Neural progenitor cell (in vitro differentiated cells): ENCODE measurements around the gene FRYL.

Experiments used
- EZH2 ChIP-seq: fragments of 200-600 bp; sonication (generic); IDR thresholded peaks from 2 replicates; pipeline ENCODE4 v1.6.1; 2017; ENCODE audit warnings: antibody characterized with exemption, mild to moderate bottlenecking, moderate library complexity
- EZH2phosphoT487 ChIP-seq: fragments of 200-600 bp; sonication (generic); IDR thresholded peaks from 2 replicates; pipeline ENCODE4 v1.6.1; 2017; ENCODE audit warnings: antibody characterized with exemption
- TF ChIP-seq, protein P1 (sequence below): fragments of 200-600 bp; sonication (generic); IDR thresholded peaks from 2 replicates; pipeline ENCODE4 v1.5.1; 2017; ENCODE audit warnings: antibody characterized with exemption, mild to moderate bottlenecking

DNA sequence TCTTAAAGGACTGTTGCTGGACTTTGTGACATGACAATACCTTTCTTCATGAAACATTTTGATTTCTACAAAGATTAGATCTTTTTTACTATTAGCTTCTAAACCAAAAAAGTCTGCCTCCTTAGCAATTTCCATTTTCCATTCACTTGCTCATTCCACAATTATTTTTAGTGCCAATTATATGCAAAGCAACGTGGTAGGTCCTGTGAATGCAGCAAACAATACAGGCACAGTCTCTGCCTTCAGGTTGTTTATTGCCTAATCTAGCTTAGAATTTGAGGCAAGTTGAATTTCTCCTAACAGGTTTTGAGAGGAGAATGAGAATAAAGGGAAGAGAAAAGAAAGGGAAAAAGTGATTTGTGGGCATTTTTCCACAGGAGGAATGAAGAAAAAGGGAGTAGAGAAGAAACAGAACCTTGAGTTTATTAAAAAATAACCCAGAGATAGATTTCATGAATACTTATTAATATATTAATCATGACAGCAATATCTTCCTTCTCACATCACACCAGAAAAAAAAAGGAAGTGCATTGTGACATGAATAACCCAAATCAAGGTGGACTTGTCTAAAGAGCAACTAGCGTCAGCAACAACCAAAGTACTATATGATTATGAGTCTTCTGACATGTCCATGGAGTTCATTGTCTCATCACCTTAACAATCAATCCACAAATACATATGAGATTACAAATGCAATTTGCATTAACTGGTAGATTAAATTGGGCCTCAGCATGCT lies 16.3 kb upstream of the FRYL start:
- TF ChIP-seq, protein P1, sequence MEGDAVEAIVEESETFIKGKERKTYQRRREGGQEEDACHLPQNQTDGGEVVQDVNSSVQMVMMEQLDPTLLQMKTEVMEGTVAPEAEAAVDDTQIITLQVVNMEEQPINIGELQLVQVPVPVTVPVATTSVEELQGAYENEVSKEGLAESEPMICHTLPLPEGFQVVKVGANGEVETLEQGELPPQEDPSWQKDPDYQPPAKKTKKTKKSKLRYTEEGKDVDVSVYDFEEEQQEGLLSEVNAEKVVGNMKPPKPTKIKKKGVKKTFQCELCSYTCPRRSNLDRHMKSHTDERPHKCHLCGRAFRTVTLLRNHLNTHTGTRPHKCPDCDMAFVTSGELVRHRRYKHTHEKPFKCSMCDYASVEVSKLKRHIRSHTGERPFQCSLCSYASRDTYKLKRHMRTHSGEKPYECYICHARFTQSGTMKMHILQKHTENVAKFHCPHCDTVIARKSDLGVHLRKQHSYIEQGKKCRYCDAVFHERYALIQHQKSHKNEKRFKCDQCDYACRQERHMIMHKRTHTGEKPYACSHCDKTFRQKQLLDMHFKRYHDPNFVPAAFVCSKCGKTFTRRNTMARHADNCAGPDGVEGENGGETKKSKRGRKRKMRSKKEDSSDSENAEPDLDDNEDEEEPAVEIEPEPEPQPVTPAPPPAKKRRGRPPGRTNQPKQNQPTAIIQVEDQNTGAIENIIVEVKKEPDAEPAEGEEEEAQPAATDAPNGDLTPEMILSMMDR: no peak
- TF ChIP-seq EZH2: no peak
- TF ChIP-seq EZH2phosphoT487: no peak
